Hepatocyte (in vitro differentiated cells): ENCODE results near the gene HBA2. TPM values are rescaled to one million over a fixed set of nuclear protein-coding genes. Genes with fewer than 3 reads are reported as not detected.
"Not testable (repeated sequence)": the region's sequence is repeated elsewhere in the genome, so short reads cannot be mapped to it uniquely, and the experiment has no call there.

Source experiments
- DNase-seq: peaks from one replicate; pipeline ENCODE4 v3.0.0-alpha.2; 2016; ENCODE audit warnings: low spot score
- H2AFZ ChIP-seq: fragments of 200-600 bp; sonication (generic); 2 replicates; pipeline ENCODE4 v1.6.0; 2016; ENCODE audit warnings: antibody characterized with exemption, mild to moderate bottlenecking
- H3K27ac ChIP-seq: fragments of 200-600 bp; sonication (generic); 2 replicates; pipeline ENCODE4 v1.5.1; 2016; ENCODE audit warnings: mild to moderate bottlenecking
- H3K27me3 ChIP-seq: fragments of 200-600 bp; sonication (generic); 2 replicates; pipeline ENCODE4 v1.6.1; 2016
- H3K36me3 ChIP-seq: fragments of 200-600 bp; sonication (generic); replicated peaks from 2 replicates; pipeline ENCODE4 v1.5.1; 2016; ENCODE audit warnings: low read depth; ENCODE audit not compliant: insufficient read depth
- H3K4me1 ChIP-seq: fragments of 200-600 bp; sonication (generic); 2 replicates; pipeline ENCODE4 v1.5.1; 2016; ENCODE audit warnings: mild to moderate bottlenecking, moderate library complexity; ENCODE audit not compliant: insufficient read depth
- H3K4me2 ChIP-seq: fragments of 200-600 bp; sonication (generic); 2 replicates; pipeline ENCODE4 v1.6.0; 2016
- H3K4me3 ChIP-seq: fragments of 200-600 bp; sonication (generic); 2 replicates; pipeline ENCODE4 v1.5.1; 2016; ENCODE audit warnings: mild to moderate bottlenecking
- H3K79me2 ChIP-seq: fragments of 200-600 bp; sonication (generic); 2 replicates; pipeline ENCODE4 v1.6.0; 2017; ENCODE audit warnings: mild to moderate bottlenecking
- H3K9me2 ChIP-seq: fragments of 200-600 bp; sonication (generic); replicated peaks from 2 replicates; pipeline ENCODE4 v1.6.0; 2017; ENCODE audit warnings: mild to moderate bottlenecking; ENCODE audit not compliant: insufficient read depth
- H3K9me3 ChIP-seq: fragments of 200-600 bp; sonication (generic); 2 replicates; pipeline ENCODE4 v1.5.1; 2016; ENCODE audit warnings: low read depth, mild to moderate bottlenecking
- H4K20me1 ChIP-seq: fragments of 200-600 bp; sonication (generic); 2 replicates; pipeline ENCODE4 v1.6.0; 2016; ENCODE audit warnings: mild to moderate bottlenecking; ENCODE audit not compliant: insufficient read depth, poor library complexity, severe bottlenecking
- CTCF ChIP-seq: fragments of 200-600 bp; sonication (generic); IDR thresholded peaks from 2 replicates; pipeline ENCODE4 v1.5.1; 2016; ENCODE audit warnings: antibody characterized with exemption, mild to moderate bottlenecking; ENCODE audit not compliant: poor library complexity
- EZH2 ChIP-seq: fragments of 200-600 bp; sonication (generic); IDR thresholded peaks from 2 replicates; pipeline ENCODE4 v1.6.1; 2016; ENCODE audit warnings: antibody characterized with exemption, mild to moderate bottlenecking, borderline replicate concordance
- EZH2phosphoT487 ChIP-seq: fragments of 200-600 bp; sonication (generic); IDR thresholded peaks from one replicate; pipeline ENCODE4 v1.6.1; 2018; ENCODE audit warnings: antibody characterized with exemption, mild to moderate bottlenecking, low read depth, moderate library complexity; ENCODE audit not compliant: unreplicated experiment, severe bottlenecking
- WGBS: methylation state at CpG from one replicate; pipeline ENCODE4 v1.1.6; 2016; ENCODE audit warnings: low lambda C conversion rate; ENCODE audit errors: missing lambda C conversion rate; 5-methylcytosine and 5-hydroxymethylcytosine counted together
- polyA plus RNA-seq: library from polyadenylated mRNA; unstranded; fragments of >200 nt; fragmentation: Nextera tagmentation; extraction: Ambion mirVana; gene quantifications from 2 replicates; pipeline ENCODE4 v1.2.1, GENCODE V29; 2016
- total RNA-seq: library from RNA; depleted of rRNA; stranded (reverse); fragments of >200 nt; gene quantifications from 2 replicates; pipeline ENCODE4 v1.2.3, GENCODE V29; 2014

HBA2 gene
- total and polyA plus RNA-seq, 2 experiments from 2014 or later: not detected

- TF ChIP-seq CTCF (no peak), EZH2phosphoT487 (no peak), EZH2 (no peak)
- WGBS: 100% methylated on average over 1 of the region's 1 CpG
- H3K27me3 ChIP-seq: peaks cover 60% of the 10 kb centered on the region
These were observed 1.9 kb upstream of the HBA2 start for GRCh38 chr16:170788-171187.

DNA sequence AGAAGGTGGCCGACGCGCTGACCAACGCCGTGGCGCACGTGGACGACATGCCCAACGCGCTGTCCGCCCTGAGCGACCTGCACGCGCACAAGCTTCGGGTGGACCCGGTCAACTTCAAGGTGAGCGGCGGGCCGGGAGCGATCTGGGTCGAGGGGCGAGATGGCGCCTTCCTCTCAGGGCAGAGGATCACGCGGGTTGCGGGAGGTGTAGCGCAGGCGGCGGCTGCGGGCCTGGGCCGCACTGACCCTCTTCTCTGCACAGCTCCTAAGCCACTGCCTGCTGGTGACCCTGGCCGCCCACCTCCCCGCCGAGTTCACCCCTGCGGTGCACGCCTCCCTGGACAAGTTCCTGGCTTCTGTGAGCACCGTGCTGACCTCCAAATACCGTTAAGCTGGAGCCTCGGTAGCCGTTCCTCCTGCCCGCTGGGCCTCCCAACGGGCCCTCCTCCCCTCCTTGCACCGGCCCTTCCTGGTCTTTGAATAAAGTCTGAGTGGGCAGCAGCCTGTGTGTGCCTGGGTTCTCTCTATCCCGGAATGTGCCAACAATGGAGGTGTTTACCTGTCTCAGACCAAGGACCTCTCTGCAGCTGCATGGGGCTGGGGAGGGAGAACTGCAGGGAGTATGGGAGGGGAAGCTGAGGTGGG lies 657 bp downstream of the HBA2 start:
- H3K9me2 ChIP-seq, H3K27ac ChIP-seq, H3K4me1 ChIP-seq, H3K4me2 ChIP-seq, H3K9me3 ChIP-seq, H4K20me1 ChIP-seq, H2AFZ ChIP-seq, DNase-seq, H3K4me3 ChIP-seq, H3K36me3 ChIP-seq, H3K79me2 ChIP-seq: not testable (repeated sequence)
- WGBS: 22% methylated on average over 23 of the region's 44 CpGs
- H3K27me3 ChIP-seq: peaks cover 46% of the 10 kb centered on the region

More at GRCh38 chr16:170788-171187, 1.9 kb upstream of the HBA2 start:
- Histone ChIP-seq H4K20me1 (no peaks in the 10 kb centered on the region), H3K4me3 (no peak overlapping the region), H2AFZ (no peak overlapping the region), H3K4me2 (no peak overlapping the region), H3K79me2 (no peaks in the 10 kb centered on the region), H3K36me3 (no peaks in the 10 kb centered on the region), H3K4me1 (no peaks in the 10 kb centered on the region), H3K27ac (no peak overlapping the region), H3K9me3 (no peaks in the 10 kb centered on the region), H3K9me2 (no peaks in the 10 kb centered on the region)
- DNase-seq: no peak

GRCh38 chr16:173928-174769 lies 1.5 kb downstream of the HBA2 start:
- 38% methylated on average over 6 of the region's 13 CpGs for WGBS

DNA sequence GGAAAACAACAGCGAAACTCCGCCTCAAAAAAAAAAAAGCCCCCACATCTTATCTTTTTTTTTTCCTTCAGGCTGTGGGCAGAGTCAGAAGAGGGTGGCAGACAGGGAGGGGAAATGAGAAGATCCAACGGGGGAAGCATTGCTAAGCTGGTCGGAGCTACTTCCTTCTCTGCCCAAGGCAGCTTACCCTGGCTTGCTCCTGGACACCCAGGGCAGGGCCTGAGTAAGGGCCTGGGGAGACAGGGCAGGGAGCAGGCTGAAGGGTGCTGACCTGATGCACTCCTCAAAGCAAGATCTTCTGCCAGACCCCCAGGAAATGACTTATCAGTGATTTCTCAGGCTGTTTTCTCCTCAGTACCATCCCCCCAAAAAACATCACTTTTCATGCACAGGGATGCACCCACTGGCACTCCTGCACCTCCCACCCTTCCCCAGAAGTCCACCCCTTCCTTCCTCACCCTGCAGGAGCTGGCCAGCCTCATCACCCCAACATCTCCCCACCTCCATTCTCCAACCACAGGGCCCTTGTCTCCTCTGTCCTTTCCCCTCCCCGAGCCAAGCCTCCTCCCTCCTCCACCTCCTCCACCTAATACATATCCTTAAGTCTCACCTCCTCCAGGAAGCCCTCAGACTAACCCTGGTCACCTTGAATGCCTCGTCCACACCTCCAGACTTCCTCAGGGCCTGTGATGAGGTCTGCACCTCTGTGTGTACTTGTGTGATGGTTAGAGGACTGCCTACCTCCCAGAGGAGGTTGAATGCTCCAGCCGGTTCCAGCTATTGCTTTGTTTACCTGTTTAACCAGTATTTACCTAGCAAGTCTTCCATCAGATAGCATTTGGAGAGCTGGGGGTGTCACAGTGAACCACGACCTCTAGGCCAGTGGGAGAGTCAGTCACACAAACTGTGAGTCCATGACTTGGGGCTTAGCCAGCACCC lies 2.6 kb downstream of the HBA2 start:
- no peaks in the 10 kb centered on the region for H3K36me3 ChIP-seq
- no peak overlapping the region for H3K4me2 ChIP-seq
- H3K4me1 ChIP-seq: peaks cover 3% of the 10 kb centered on the region
- WGBS: 44% methylated on average over 8 of the region's 8 CpGs
- TF ChIP-seq EZH2 (no peak), EZH2phosphoT487 (no peak), CTCF (no peak)
- H2AFZ ChIP-seq: no peak overlapping the region
- H4K20me1 ChIP-seq: no peaks in the 10 kb centered on the region
- H3K79me2 ChIP-seq: no peaks in the 10 kb centered on the region
- no peaks in the 10 kb centered on the region for H3K9me2 ChIP-seq
- no peaks in the 10 kb centered on the region for H3K9me3 ChIP-seq
- no peak overlapping the region for H3K4me3 ChIP-seq
- peaks cover 52% of the 10 kb centered on the region for H3K27me3 ChIP-seq
- no peak for DNase-seq
- no peak overlapping the region for H3K27ac ChIP-seq

More at GRCh38 chr16:173928-174769, 1.5 kb downstream of the HBA2 start:
- H3K4me3 ChIP-seq, H3K9me2 ChIP-seq, H3K9me3 ChIP-seq, H3K27ac ChIP-seq, H3K36me3 ChIP-seq, H2AFZ ChIP-seq, DNase-seq, H3K79me2 ChIP-seq, H3K4me2 ChIP-seq, H4K20me1 ChIP-seq, H3K4me1 ChIP-seq: not testable (repeated sequence)
- peaks cover 46% of the 10 kb centered on the region for H3K27me3 ChIP-seq
